ENCODE data around the gene FBXO7.

The FBXO7 gene

DNA sequence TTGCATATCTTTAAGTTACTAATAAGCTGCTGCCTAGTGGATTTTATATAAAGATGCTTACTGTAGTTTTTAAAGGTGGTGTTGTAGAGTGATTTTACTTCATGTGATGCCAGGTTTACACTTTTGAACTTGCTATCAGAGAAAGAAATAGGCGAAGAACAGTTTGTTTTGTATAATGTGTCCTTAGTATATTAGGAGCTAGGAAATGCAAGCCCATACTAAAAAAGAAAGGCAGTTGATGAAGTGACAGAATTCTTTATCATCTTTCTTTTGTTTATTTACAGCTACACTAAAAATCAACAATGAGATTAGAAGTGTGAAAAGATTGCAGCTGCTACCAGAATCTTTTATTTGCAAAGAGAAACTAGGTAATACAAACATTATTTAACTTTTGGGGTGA is 12.8 kb downstream of the FBXO7 start:
- Histone ChIP-seq H3K27ac (ENCODE audit: low read length) (no peak overlapping the region), H3K79me2 (ENCODE audit: low read length) (peaks cover 26% of the 10 kb centered on the region), H3K27me3 (ENCODE audit: low read depth, low read length) (no peaks in the 10 kb centered on the region), H3K9ac (ENCODE audit: low read length) (no peak overlapping the region), H2AFZ (ENCODE audit: low read depth, low read length) (no peak overlapping the region), H3K9me3 (ENCODE audit: insufficient read depth, low read length) (no peaks in the 10 kb centered on the region), H3K4me1 (ENCODE audit: low read length) (peaks cover 21% of the 10 kb centered on the region), H4K20me1 (ENCODE audit: insufficient read depth, low read length) (peaks cover 27% of the 10 kb centered on the region), H3K4me3 (ENCODE audit: low read length) (no peak overlapping the region), H3K4me2 (ENCODE audit: low read length) (no peak overlapping the region), H3K36me3 (replicated peaks; ENCODE audit: low read depth, low read length) (peaks cover 68% of the 10 kb centered on the region)
- TF ChIP-seq CTCF (IDR thresholded peaks at IDR 0.05; ENCODE audit: low read depth, low read length) (no peak), EZH2phosphoT487 (IDR thresholded peaks at IDR 0.05; ENCODE audit: low read depth) (no peak)

GRCh38 chr22:32489377-32489776 is 14.8 kb downstream of the FBXO7 start:
- no peaks in the 10 kb centered on the region for H3K27me3 ChIP-seq (ENCODE audit: low read depth, low read length)
- H3K9me3 ChIP-seq (ENCODE audit: insufficient read depth, low read length) = no peaks in the 10 kb centered on the region
- no peak overlapping the region for H3K4me2 ChIP-seq (ENCODE audit: low read length)
- H3K9ac ChIP-seq (ENCODE audit: low read length) = no peak overlapping the region
- peaks cover 78% of the 10 kb centered on the region for H3K36me3 ChIP-seq (replicated peaks; ENCODE audit: low read depth, low read length)
- no peak overlapping the region for H2AFZ ChIP-seq (ENCODE audit: low read depth, low read length)
- H3K79me2 ChIP-seq (ENCODE audit: low read length) = peaks cover 7% of the 10 kb centered on the region
- H3K4me1 ChIP-seq (ENCODE audit: low read length) = peaks cover 2% of the 10 kb centered on the region
- H3K27ac ChIP-seq (ENCODE audit: low read length) = no peak overlapping the region
- H4K20me1 ChIP-seq (ENCODE audit: insufficient read depth, low read length) = peaks cover 9% of the 10 kb centered on the region
- TF ChIP-seq CTCF (IDR thresholded peaks at IDR 0.05; ENCODE audit: low read depth, low read length) (no peak), EZH2phosphoT487 (IDR thresholded peaks at IDR 0.05; ENCODE audit: low read depth) (no peak)
- H3K4me3 ChIP-seq (ENCODE audit: low read length) = no peak overlapping the region

GRCh38 chr22:32490279-32490678 is 15.7 kb downstream of the FBXO7 start:
- H3K79me2 ChIP-seq (ENCODE audit: low read length) = no peaks in the 10 kb centered on the region
- peaks cover 79% of the 10 kb centered on the region for H3K36me3 ChIP-seq (replicated peaks; ENCODE audit: low read depth, low read length)
- H3K4me3 ChIP-seq (ENCODE audit: low read length) = no peak overlapping the region
- no peak overlapping the region for H3K9ac ChIP-seq (ENCODE audit: low read length)
- no peaks in the 10 kb centered on the region for H3K4me1 ChIP-seq (ENCODE audit: low read length)
- H4K20me1 ChIP-seq (ENCODE audit: insufficient read depth, low read length) = no peaks in the 10 kb centered on the region
- H3K27ac ChIP-seq (ENCODE audit: low read length) = no peak overlapping the region
- no peak overlapping the region for H2AFZ ChIP-seq (ENCODE audit: low read depth, low read length)
- H3K27me3 ChIP-seq (ENCODE audit: low read depth, low read length) = no peaks in the 10 kb centered on the region
- no peak for TF ChIP-seq EZH2phosphoT487 (IDR thresholded peaks at IDR 0.05; ENCODE audit: low read depth)
- TF ChIP-seq CTCF (IDR thresholded peaks at IDR 0.05; ENCODE audit: low read depth, low read length) = no peak
- no peaks in the 10 kb centered on the region for H3K9me3 ChIP-seq (ENCODE audit: insufficient read depth, low read length)
- no peak overlapping the region for H3K4me2 ChIP-seq (ENCODE audit: low read length)

DNA sequence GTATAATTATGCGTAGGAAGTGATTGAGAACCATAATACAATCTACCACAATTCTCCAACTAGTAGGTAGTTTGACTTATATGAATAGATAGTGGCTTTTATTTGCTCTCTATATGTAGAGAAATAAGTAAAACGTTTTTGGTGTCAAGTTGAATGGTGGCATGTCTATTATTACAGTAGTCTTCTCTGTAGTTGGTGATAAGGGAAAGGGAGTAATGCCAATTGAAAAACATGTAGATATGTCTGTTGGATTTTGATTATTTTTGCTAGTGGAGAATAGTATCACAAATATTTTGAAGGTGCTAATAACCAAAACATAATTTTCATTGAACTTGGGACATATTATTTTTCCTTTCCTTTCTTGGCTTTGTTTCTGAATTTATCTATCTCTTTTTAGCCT is 17.5 kb downstream of the FBXO7 start:
- H3K4me2 ChIP-seq (ENCODE audit: low read length) = no peak overlapping the region
- H3K9ac ChIP-seq (ENCODE audit: low read length) = no peak overlapping the region
- peaks cover 73% of the 10 kb centered on the region for H3K36me3 ChIP-seq (replicated peaks; ENCODE audit: low read depth, low read length)
- TF ChIP-seq CTCF (IDR thresholded peaks at IDR 0.05; ENCODE audit: low read depth, low read length) = no peak
- no peak for TF ChIP-seq EZH2phosphoT487 (IDR thresholded peaks at IDR 0.05; ENCODE audit: low read depth)
- no peak overlapping the region for H3K4me3 ChIP-seq (ENCODE audit: low read length)
- H3K9me3 ChIP-seq (ENCODE audit: insufficient read depth, low read length) = no peaks in the 10 kb centered on the region
- H4K20me1 ChIP-seq (ENCODE audit: insufficient read depth, low read length) = no peaks in the 10 kb centered on the region
- H3K27me3 ChIP-seq (ENCODE audit: low read depth, low read length) = no peaks in the 10 kb centered on the region
- H3K4me1 ChIP-seq (ENCODE audit: low read length) = no peaks in the 10 kb centered on the region
- H2AFZ ChIP-seq (ENCODE audit: low read depth, low read length) = no peak overlapping the region
- H3K79me2 ChIP-seq (ENCODE audit: low read length) = no peaks in the 10 kb centered on the region
- H3K27ac ChIP-seq (ENCODE audit: low read length) = no peak overlapping the region

All from OCI-LY3 (cell line).